ENCODE data around the gene SOX15. TPM values are rescaled to one million over a fixed set of nuclear protein-coding genes. Genes with fewer than 3 reads are reported as not detected.

The SOX15 gene
- total and polyA plus RNA-seq, 10 of the 15 experiments (the other 5 are each of a cell fraction or from before 2014, with no cell fraction given): 0.06 to 0.53 (median 0.16) TPM; not detected in 2

DNA sequence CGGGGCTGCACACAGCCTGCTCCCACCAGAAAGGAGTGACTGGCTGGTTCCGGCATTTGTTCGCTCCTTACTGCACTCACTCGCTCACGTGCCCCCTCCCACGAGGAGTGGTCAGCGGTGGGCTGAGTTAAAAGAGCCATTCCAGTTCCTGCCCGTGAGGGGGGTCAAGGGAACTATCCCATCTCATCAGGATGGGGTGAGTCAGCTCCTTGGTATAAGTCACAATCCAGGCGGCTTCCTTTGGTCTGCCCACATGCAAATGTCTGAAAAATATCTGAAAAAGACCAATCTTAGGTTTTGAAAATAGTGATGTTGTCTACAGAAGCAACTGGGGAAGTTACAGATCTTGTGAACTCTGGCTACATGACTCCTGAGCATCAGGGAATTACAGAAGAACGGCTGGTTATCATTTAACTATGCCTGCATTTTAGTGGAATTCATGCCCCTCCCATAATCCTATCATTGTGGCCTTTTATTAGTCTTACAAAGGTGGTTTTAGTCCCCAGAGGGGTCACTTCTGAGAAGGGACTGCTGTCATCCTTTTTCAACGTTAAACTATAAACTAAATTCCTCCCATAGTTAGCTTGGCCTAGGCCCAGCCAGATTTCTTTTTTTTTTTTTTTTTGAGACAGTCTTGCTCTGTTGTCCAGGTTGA is 50.9 kb downstream of the SOX15 start (continued):
- TF ChIP-seq, protein P1, sequence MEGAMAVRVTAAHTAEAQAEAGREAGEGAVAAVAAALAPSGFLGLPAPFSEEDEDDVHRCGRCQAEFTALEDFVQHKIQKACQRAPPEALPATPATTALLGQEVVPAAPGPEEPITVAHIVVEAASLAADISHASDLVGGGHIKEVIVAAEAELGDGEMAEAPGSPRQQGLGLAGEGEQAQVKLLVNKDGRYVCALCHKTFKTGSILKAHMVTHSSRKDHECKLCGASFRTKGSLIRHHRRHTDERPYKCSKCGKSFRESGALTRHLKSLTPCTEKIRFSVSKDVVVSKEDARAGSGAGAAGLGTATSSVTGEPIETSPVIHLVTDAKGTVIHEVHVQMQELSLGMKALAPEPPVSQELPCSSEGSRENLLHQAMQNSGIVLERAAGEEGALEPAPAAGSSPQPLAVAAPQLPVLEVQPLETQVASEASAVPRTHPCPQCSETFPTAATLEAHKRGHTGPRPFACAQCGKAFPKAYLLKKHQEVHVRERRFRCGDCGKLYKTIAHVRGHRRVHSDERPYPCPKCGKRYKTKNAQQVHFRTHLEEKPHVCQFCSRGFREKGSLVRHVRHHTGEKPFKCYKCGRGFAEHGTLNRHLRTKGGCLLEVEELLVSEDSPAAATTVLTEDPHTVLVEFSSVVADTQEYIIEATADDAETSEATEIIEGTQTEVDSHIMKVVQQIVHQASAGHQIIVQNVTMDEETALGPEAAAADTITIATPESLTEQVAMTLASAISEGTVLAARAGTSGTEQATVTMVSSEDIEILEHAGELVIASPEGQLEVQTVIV (IDR thresholded peaks at IDR 0.05; ENCODE audit: borderline replicate concordance, partially characterized antibody): no peak
- no peak for TF ChIP-seq SP1 (IDR thresholded peaks at IDR 0.05; ENCODE audit: low read depth, low read length)

Small RNA genes within 50 kb of the gene (small RNA-seq; reads per million reads assigned to genes)
- gene CD68 (not detected), gene SNORA48 (not detected), gene SNORD10 (not detected)

Other genes starting within 250 kb of the SOX15 start
Only the 7 nearest of the 29 such genes appear.
- gene TNFSF13, start 31.3 kb downstream of the SOX15 start, total RNA-seq (2014; rRNA removed): 7.6 and 9.3 TPM in 2 replicates
- 6.0 and 6.1 TPM in 2 replicates for gene TNFSF13, start 31.3 kb downstream of the SOX15 start, total RNA-seq (2014; rRNA removed; fragmentation: Illumina TruSeq; extraction: Trizol)
- gene TNFSF13, start 31.3 kb downstream of the SOX15 start, total RNA-seq (2021): 14.5 and 14.6 TPM in 2 replicates
- gene TNFSF13, start 31.3 kb downstream of the SOX15 start, polyA plus RNA-seq (2011; rRNA removed): 10.0 and 11.3 TPM in 2 replicates
- gene TNFSF13, start 31.3 kb downstream of the SOX15 start, polyA plus RNA-seq (2014; fragmentation: Illumina TruSeq; extraction: Trizol): 10.0 and 10.8 TPM in 2 replicates
- gene TNFSF13, start 31.3 kb downstream of the SOX15 start, polyA plus RNA-seq (2014; fragmentation: Nextera tagmentation; extraction: Ambion mirVana): under 1 TPM; 0.56 to 0.84 TPM
- 10.7 and 12.1 TPM in 2 replicates for gene TNFSF13, start 31.3 kb downstream of the SOX15 start, polyA plus RNA-seq (2014; rRNA removed)
- gene TNFSF13, start 31.3 kb downstream of the SOX15 start, polyA plus RNA-seq (2016; fragmentation: Nextera tagmentation; extraction: Ambion mirVana): 10 to 100 TPM in 1 of 2 experiments, 1 to 10 TPM in 1; 9.4 to 10.2 TPM
- 88.4 and 88.8 TPM in 2 replicates for gene SENP3, start 28.2 kb downstream of the SOX15 start, total RNA-seq (2014; rRNA removed)
- gene SENP3, start 28.2 kb downstream of the SOX15 start, total RNA-seq (2014; rRNA removed; fragmentation: Illumina TruSeq; extraction: Trizol): 77.5 and 78.4 TPM in 2 replicates
- gene SENP3, start 28.2 kb downstream of the SOX15 start, total RNA-seq (2021): 67.0 and 72.8 TPM in 2 replicates
- gene SENP3, start 28.2 kb downstream of the SOX15 start, polyA plus RNA-seq (2011; rRNA removed): 74.0 and 99.9 TPM in 2 replicates
- gene SENP3, start 28.2 kb downstream of the SOX15 start, polyA plus RNA-seq (2014; fragmentation: Illumina TruSeq; extraction: Trizol): 113 and 134 TPM in 2 replicates
- gene SENP3, start 28.2 kb downstream of the SOX15 start, polyA plus RNA-seq (2014; fragmentation: Nextera tagmentation; extraction: Ambion mirVana): 1 to 10 TPM; 1.8 TPM
- 78.3 and 81.9 TPM in 2 replicates for gene SENP3, start 28.2 kb downstream of the SOX15 start, polyA plus RNA-seq (2014; rRNA removed)
- gene SENP3, start 28.2 kb downstream of the SOX15 start, polyA plus RNA-seq (2016; fragmentation: Nextera tagmentation; extraction: Ambion mirVana): 1 to 10 TPM; 5.1 to 6.5 TPM
- gene CD68, start 10.5 kb downstream of the SOX15 start, total RNA-seq (2014; rRNA removed): 2.6 and 3.4 TPM in 2 replicates
- gene CD68, start 10.5 kb downstream of the SOX15 start, total RNA-seq (2014; rRNA removed; fragmentation: Illumina TruSeq; extraction: Trizol): 3.7 TPM in 2 replicates
- 2.6 and 3.2 TPM in 2 replicates for gene CD68, start 10.5 kb downstream of the SOX15 start, total RNA-seq (2021)
- gene CD68, start 10.5 kb downstream of the SOX15 start, polyA plus RNA-seq (2011; rRNA removed): 2.7 and 6.9 TPM in 2 replicates
- 3.0 and 6.1 TPM in 2 replicates for gene CD68, start 10.5 kb downstream of the SOX15 start, polyA plus RNA-seq (2014; fragmentation: Illumina TruSeq; extraction: Trizol)
- gene CD68, start 10.5 kb downstream of the SOX15 start, polyA plus RNA-seq (2014; fragmentation: Nextera tagmentation; extraction: Ambion mirVana): 1 to 10 TPM; 3.7 to 5.0 TPM
- gene CD68, start 10.5 kb downstream of the SOX15 start, polyA plus RNA-seq (2014; rRNA removed): 4.2 and 4.3 TPM in 2 replicates
- gene CD68, start 10.5 kb downstream of the SOX15 start, polyA plus RNA-seq (2016; fragmentation: Nextera tagmentation; extraction: Ambion mirVana): 1 to 10 TPM; 3.2 to 3.9 TPM
- gene MPDU1, start 6.2 kb downstream of the SOX15 start, total RNA-seq (2014; rRNA removed): 91.5 and 95.2 TPM in 2 replicates
- 68.8 and 69.2 TPM in 2 replicates for gene MPDU1, start 6.2 kb downstream of the SOX15 start, total RNA-seq (2014; rRNA removed; fragmentation: Illumina TruSeq; extraction: Trizol)
- gene MPDU1, start 6.2 kb downstream of the SOX15 start, total RNA-seq (2021): 44.3 and 52.7 TPM in 2 replicates
- 67.0 and 98.8 TPM in 2 replicates for gene MPDU1, start 6.2 kb downstream of the SOX15 start, polyA plus RNA-seq (2011; rRNA removed)
- gene MPDU1, start 6.2 kb downstream of the SOX15 start, polyA plus RNA-seq (2014; fragmentation: Illumina TruSeq; extraction: Trizol): 130 and 138 TPM in 2 replicates
- gene MPDU1, start 6.2 kb downstream of the SOX15 start, polyA plus RNA-seq (2014; fragmentation: Nextera tagmentation; extraction: Ambion mirVana): 10 to 100 TPM in 1 of 2 experiments, 1 to 10 TPM in 1; 3.6 to 11.6 TPM
- gene MPDU1, start 6.2 kb downstream of the SOX15 start, polyA plus RNA-seq (2014; rRNA removed): 64.4 and 78.9 TPM in 2 replicates
- 10 to 100 TPM; 78.9 to 80.1 TPM for gene MPDU1, start 6.2 kb downstream of the SOX15 start, polyA plus RNA-seq (2016; fragmentation: Nextera tagmentation; extraction: Ambion mirVana)
- 24.5 and 31.6 TPM in 2 replicates for gene FXR2, start 24.8 kb upstream of the SOX15 start, total RNA-seq (2014; rRNA removed)
- gene FXR2, start 24.8 kb upstream of the SOX15 start, total RNA-seq (2014; rRNA removed; fragmentation: Illumina TruSeq; extraction: Trizol): 17.7 and 20.2 TPM in 2 replicates
- 26.3 and 29.6 TPM in 2 replicates for gene FXR2, start 24.8 kb upstream of the SOX15 start, total RNA-seq (2021)
- 13.5 and 23.8 TPM in 2 replicates for gene FXR2, start 24.8 kb upstream of the SOX15 start, polyA plus RNA-seq (2011; rRNA removed)
- 22.2 and 33.3 TPM in 2 replicates for gene FXR2, start 24.8 kb upstream of the SOX15 start, polyA plus RNA-seq (2014; fragmentation: Illumina TruSeq; extraction: Trizol)
- gene FXR2, start 24.8 kb upstream of the SOX15 start, polyA plus RNA-seq (2014; fragmentation: Nextera tagmentation; extraction: Ambion mirVana): 1 to 10 TPM; 1.6 to 4.6 TPM
- 26.7 and 31.9 TPM in 2 replicates for gene FXR2, start 24.8 kb upstream of the SOX15 start, polyA plus RNA-seq (2014; rRNA removed)
- gene FXR2, start 24.8 kb upstream of the SOX15 start, polyA plus RNA-seq (2016; fragmentation: Nextera tagmentation; extraction: Ambion mirVana): 1 to 10 TPM; 6.7 to 8.6 TPM
- 21.6 and 24.3 TPM in 2 replicates for gene SAT2, start 37.7 kb upstream of the SOX15 start, total RNA-seq (2014; rRNA removed)
- gene SAT2, start 37.7 kb upstream of the SOX15 start, total RNA-seq (2014; rRNA removed; fragmentation: Illumina TruSeq; extraction: Trizol): 26.8 and 33.3 TPM in 2 replicates
- gene SAT2, start 37.7 kb upstream of the SOX15 start, total RNA-seq (2021): 38.5 and 38.8 TPM in 2 replicates
- gene SAT2, start 37.7 kb upstream of the SOX15 start, polyA plus RNA-seq (2011; rRNA removed): 19.7 and 22.7 TPM in 2 replicates
- gene SAT2, start 37.7 kb upstream of the SOX15 start, polyA plus RNA-seq (2014; fragmentation: Illumina TruSeq; extraction: Trizol): 31.6 and 41.8 TPM in 2 replicates
- 10 to 100 TPM; 14.6 to 31.5 TPM for gene SAT2, start 37.7 kb upstream of the SOX15 start, polyA plus RNA-seq (2014; fragmentation: Nextera tagmentation; extraction: Ambion mirVana)
- gene SAT2, start 37.7 kb upstream of the SOX15 start, polyA plus RNA-seq (2014; rRNA removed): 38.9 and 44.0 TPM in 2 replicates
- 10 to 100 TPM; 21.4 to 23.8 TPM for gene SAT2, start 37.7 kb upstream of the SOX15 start, polyA plus RNA-seq (2016; fragmentation: Nextera tagmentation; extraction: Ambion mirVana)
- gene SHBG, start 40.0 kb upstream of the SOX15 start, total RNA-seq (2014; rRNA removed): not detected in 2 replicates
- gene SHBG, start 40.0 kb upstream of the SOX15 start, total RNA-seq (2014; rRNA removed; fragmentation: Illumina TruSeq; extraction: Trizol): not detected in 2 replicates
- not detected in 2 replicates for gene SHBG, start 40.0 kb upstream of the SOX15 start, total RNA-seq (2021)
- gene SHBG, start 40.0 kb upstream of the SOX15 start, polyA plus RNA-seq (2011; rRNA removed): not detected in 2 replicates
- not detected in 2 replicates for gene SHBG, start 40.0 kb upstream of the SOX15 start, polyA plus RNA-seq (2014; fragmentation: Illumina TruSeq; extraction: Trizol)
- gene SHBG, start 40.0 kb upstream of the SOX15 start, polyA plus RNA-seq (2014; fragmentation: Nextera tagmentation; extraction: Ambion mirVana): not detected
- 0.25 TPM in 1 of 2 replicates, not detected in the other for gene SHBG, start 40.0 kb upstream of the SOX15 start, polyA plus RNA-seq (2014; rRNA removed)
- gene SHBG, start 40.0 kb upstream of the SOX15 start, polyA plus RNA-seq (2016; fragmentation: Nextera tagmentation; extraction: Ambion mirVana): not detected